GM19023 (cell line): ENCODE measurements around the gene BANF1.

Experiments
- ATAC-seq: cut with Tn5 transposase; IDR thresholded peaks from one replicate; pipeline ENCODE4 v1.9.1; 2021; ENCODE audit warnings: mild to moderate bottlenecking, moderate library complexity; ENCODE audit not compliant: unreplicated experiment

Gene BANF1

DNA sequence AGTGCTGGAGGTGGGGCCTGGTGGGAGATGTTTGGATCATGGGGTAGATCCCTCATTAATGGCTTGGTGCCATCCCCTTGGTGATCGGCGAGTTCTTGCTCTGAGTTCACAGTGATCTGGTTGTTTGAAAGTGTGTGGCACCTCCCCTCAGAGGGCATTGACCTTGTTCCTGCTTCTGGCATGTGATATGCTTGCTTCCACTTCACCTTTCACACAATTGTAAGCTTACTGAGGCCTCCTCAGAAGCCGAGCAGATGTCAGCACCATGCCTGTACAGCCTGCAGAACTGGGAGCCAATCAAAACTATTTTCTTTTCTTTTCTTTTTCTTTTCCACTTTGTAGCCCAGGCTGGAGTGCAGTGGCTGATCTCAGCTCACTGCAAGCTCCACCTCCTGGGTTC is 35.0 kb downstream of the BANF1 start:
- no peak for ATAC-seq

DNA sequence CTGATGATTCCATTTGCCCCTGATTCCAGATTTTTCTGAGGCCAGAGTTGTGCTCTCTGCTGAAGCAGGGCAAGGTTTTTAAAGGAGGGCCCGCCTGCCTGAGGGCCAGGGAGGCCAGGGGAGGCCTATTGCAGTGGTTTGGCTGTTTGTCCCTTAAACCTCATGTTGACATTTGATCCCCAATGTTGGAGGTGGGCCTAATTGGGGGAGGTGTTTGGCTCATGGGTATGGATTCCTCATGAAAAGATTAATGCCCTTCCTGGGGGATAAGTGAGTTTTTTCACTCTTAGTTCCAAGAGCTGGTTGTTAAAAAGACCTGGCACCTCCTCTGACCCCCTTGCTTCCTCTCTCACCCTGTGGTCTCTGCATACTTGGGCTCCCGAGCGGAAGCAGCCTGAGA is 37.5 kb downstream of the BANF1 start:
- no peak for ATAC-seq

DNA sequence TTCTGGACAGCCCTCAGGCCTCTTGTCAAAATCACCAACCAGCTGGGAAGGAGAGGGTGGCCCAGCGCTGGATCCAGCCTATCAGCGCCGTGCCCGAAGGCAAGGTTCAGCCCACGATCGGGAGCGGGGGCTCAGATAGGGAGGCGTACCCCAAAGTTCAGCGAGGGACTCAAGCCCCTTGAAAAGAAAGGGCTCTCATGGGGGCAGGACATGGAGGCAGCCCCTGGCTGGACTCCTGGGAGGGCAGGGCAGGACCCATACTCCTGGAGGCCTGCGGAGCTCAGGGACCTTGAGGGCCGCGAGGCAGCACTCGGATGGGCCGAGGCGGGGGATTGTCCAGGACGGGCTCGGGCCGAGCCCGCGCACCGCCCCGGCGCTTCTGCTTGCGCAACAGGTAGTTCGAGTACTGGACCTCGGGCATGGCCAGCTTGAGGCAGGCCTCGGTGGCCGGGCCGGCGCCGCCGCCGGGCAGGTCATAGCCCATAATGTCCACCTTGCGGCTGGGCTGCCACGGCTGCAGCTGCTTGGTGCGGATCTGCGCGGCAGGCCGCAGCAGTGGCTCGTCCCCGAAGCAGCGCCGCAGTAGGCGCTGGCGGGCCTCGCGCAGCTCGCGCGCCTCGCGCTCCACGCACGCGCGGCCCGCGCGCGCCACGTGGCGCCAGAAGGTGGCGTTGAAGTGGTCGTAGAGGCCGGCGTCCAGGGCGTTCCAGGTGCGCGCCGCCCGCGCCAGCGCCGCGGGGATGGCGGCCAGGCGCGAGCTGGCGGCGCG is 40.1 kb downstream of the BANF1 start:
- ATAC-seq: no peak

DNA sequence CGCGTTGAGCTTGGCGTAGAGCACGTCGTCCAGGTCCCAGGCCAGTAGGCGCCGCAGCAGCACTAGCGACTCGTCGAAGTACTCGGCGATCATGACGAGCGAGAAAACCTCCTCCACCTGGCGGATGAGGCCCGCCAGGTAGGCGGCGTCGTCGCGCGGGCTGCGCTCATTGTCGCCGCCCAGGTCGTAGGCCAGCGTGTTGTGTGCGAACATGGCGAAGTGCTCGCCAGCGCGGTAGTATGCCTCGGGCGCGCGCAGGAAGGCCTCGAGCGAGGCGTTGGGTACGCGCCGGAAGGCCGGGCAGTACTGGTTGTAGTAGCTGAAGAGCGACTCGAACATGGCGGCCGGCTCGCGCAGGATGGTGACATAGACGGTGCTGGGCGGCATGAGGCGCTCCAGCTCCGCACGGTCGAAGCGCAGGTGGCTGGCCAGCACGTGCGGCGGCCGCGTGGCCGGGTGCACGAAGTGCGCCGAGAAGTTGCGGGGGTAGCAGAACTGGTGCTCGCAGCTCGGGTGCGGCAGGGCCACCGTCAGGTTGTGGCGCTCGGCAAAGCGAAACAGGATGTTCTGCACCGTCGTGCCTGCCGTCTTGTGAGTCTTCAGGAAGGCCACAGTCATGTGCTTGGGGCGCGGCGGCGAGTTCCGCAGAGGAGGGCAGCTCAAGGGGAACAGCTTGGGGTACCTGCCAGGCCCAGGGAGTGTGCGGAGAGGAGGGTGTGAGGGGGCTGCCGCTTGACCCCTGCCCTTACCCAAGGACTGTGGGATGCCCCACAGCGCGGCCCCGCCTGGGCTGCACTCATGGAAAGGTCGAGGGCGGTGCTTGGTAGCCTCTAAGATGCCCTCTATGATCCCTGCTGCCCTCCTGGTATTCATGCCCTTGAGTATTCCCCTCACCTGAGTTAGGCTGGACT is 40.9 kb downstream of the BANF1 start:
- no peak for ATAC-seq

DNA sequence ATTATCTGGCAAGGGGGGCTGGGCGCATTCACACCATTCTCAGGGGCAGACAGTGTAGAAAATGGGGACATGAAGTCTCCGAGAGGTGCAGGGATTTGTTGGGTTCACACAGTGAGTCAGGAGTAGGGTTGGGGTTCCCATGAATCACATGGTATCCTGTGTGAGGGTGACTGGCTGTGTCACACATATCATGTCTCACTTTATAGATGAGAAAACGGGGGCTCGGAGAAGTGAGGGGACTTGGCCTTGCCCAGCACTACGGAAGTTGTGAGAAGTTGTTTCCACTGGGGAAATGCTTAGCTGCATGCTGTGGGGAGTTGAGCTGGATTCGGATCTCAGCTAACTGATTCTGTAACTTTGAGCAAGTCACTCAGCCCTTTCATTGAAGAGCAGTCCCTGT is 42.5 kb downstream of the BANF1 start:
- no peak for ATAC-seq

DNA sequence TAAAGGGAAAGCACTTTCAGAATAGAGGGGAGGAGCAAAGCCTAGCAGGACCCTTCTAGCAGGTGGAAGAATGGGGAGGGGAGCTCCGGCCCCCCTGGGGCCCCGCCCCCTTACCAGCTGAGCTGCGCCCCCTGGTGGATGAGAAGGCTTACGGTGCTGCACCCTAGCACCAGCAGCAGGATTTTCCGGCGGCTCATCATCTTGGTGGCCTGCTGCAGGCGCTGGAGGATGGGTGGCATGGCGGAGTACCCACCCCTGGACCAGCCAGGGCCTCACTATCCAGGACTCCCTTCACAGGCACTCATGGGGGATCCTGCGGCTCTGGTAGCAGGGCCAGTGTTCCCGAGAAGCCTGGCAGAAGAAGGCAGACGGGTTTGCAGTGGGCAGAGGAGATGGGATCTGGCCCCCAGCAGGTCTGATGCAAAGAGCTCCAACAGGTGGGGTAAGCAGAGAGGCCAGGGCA is 42.9 kb downstream of the BANF1 start:
- peak; percentile 61 for ATAC-seq

DNA sequence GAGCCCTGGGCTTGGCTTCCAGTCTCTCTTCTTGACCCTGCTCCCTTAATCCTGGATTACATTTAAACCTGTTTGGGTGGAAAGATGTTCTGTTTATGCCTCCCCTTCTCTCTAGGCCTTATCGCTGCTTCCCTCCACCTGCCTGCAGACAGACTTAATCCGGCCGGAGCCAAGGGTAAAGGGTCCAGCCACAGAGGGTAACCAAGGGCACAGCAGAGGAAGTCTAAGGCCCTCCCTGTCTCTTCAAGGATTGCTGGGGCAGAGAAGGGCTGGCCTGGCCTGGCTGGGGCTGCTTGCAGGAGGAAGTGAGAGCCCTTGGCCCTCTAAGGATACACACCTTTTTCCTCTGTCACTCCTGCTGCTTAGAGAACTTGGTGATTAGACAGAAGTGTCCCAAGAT is 44.6 kb downstream of the BANF1 start:
- ATAC-seq: no peak

DNA sequence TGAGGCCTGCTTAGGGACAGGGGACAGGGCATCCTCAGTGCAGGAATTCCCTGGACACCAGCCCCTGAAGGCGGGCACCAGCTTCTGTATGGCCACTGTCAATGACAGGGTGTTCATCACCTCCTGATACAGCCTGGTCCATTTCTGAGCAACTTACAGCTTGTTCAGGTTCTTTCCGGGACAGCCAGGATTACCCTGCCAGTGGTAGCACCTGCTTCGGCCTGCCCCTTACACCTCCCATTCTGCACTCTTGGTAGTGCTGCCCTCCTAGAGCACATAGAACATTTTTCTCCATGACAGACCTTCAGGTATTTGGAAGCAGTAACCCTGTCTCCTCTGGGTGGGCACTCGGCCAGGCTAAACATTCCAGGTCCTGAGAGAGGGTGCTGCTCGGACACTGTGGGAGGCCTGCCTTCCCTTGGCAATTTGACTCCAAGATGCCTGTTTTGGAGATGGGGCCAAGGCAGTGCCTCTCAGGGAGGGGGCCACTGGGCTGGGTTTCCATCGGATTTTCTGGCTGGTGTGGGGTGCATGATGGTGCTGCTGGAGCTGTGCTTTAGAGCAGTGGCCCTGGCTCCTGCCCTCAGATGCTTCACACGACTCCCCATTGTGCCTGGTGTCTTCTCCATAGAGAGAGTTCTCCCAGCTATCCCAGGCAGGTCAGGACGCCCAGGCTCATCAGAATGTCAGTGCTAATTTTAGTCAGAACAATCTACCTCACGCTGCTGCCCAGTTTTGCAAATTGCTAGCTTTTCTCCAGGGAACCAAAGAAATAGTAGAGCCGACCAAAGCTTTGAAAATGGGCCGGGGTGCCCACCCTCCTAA is 45.5 kb downstream of the BANF1 start:
- ATAC-seq: no peak

DNA sequence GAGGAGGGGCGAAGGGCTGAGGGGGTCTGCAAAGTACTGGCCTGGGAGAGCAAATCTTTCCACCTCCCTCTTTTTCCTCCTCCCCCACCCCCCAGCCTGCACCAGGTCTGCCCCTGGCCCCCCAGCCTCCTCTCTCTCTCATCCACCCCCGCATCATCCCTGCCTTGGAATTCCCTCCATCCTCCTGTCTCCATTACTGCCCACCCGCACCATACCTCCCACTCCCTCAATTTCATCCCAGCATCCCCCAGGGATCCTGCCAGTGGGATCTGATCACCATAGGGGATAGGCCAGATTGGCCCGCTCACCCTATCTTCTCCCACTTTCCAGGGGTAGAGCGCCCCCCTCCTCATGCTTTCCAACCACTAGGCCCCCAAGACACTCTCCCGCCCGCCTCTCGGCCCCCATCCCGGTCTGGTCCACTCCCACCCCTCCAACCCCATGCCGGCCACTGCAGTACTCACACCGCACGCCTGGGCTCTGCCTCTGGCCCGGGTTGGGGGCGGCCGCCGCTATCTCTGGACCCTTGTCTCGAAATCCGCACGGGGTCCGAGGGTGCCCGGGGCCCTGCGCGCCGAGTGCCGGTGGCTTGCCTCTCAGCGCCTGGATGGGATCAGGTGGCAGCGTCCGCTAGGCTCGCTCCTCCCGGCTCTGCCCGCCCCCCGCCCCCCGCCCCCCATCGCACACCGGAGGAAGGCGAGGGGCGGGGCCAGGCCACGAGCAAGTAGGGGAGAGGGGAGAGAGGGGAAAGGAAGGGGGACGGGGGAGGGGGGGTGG is 46.4 kb downstream of the BANF1 start, which contains the start of gene GAL3ST3:
Gene GAL3ST3, minus strand, starts transcription at position 615 of the 777 bp plus-strand sequence. CDS start 3,746 bp downstream, outside the sequence.
- no peak for ATAC-seq

DNA sequence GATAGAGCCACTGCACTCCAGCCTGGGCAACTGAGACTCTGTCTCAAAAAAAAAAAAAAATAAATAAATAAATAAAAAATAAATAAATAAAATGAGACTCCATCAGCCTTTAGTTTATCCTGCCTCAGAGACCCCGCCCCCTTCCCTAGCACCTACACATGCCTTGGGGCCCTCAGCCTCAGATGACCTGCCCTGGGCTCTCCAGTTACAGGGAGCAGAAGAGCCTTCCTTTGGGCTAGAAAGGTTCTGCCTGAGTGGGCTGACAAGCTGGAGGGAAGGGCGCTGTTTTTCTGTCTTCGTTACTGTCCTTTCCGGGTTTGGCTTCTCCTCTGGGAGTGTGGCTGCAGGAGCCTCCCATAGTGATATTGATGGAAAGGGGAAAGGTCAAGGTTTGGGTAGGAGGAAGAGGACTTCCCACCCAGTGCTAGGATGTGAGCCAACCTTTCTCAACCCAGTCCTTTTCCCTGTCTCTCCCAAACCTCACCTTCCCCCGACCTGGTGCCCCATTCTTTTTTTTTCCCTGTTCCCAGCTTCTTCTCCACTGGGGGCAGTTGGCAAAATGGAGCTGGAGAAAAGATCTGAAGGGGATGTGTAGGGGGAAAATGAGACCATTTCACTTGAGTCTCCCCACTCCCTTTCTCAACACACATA is 48.4 kb downstream of the BANF1 start:
- no peak for ATAC-seq

DNA sequence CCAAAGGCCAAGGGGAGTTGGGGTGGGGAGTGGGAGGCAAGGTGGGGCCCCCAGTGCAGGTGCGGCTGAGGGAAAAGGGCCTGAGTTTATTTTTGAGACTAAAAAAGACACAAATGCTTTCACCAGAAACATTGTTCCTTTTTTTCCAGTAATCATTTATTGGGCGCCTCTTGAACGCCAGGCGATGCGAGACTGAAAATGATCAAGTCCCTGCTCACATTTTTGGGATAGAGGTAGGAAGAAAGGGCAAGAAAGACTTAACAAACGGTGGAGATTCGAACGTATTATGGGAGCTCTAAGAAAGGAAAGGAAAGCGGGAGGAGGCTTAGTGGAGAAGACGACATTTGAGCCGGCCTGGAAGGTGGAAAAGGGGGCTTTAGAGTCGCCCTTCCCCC is 49.1 kb downstream of the BANF1 start:
- ATAC-seq: no peak

DNA sequence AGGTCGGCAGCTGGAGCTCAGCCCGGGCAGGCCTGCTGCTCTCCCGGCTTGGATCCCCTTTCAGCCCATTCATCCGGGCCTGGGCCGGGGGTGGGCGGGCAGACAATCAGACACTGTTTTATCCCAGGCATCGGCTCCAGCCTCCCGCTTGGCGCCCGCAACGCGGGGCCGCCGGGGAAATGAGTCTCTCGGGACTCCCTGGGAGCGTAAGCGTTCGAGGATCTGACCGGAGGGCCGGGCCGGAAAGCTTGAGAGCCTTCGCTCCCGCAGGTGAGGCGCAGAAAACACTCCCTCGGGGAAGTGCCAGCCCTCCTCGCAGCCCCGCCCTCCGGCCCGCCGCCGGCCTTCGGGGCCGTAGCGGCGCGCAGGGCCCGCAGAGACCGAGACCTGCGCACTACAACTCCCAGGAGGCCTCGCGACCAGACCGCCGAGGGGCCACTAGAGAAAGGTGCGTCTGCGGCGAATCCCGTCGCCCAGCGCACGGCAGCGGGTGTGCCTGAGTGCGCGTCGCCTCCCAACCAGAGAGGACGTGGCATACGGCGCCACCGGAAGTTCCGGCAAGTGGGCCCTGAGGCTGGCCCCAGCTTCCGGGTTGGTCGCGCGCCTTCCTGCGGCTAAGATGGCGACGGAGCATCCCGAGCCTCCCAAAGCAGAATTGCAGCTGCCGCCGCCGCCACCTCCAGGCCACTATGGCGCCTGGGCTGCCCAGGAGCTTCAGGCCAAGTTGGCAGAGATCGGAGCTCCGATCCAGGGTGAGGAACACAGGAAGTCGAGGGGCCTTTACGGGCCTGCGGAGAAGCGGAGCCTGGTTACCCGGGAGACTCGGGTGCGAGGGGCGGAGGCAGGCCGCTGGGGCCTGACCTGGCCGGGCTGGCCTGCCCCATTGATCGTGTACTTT is 49.7 kb downstream of the BANF1 start, which contains the start of gene SF3B2:
Gene SF3B2, plus strand, starts transcription at position 599 of the 898 bp plus-strand sequence. Its CDS starts 21 bp downstream, at position 620.
- peak; percentile 94 for ATAC-seq

DNA sequence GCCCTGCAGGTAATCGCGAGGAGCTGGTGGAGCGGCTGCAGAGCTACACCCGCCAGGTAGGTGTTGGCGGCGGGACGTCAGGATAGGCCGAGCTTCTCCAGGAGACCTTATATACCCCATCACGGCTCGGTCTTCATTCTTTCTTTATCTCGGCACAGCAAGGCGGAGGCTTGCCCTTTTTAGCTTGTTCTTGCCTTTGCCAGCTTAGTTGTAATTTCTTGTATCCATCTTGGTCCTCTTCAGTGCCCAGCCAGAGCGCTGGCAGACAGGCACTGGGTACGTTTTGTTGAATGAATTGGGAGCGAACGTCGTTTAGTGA is 50.3 kb downstream of the BANF1 start:
- no peak for ATAC-seq
